Measurements from ENCODE around the gene CYP2C18.
"Not testable (repeated sequence)": the region's sequence is repeated elsewhere in the genome, so short reads cannot be mapped to it uniquely, and the experiment has no call there.

The CYP2C18 gene

DNA sequence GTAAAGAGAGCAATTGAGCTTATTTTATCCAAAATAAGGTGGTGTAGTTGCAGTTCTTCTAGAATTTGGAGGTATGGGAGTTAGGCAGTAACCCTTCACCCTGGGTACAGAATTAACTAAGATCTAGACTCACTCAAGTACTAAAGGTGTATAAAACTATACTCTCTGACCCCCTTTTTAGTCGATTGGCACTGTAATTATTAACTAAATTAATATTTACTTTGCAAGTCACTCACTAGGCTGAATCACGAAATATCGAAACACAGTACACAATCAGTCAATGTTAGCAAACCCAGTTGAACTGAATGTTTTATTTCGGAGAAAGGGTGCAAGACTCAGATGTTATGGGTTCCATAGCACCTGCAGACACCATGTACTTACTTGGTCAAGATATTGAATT, 64.3 kb downstream of the CYP2C18 start:
- DNase-seq: no peak

DNA sequence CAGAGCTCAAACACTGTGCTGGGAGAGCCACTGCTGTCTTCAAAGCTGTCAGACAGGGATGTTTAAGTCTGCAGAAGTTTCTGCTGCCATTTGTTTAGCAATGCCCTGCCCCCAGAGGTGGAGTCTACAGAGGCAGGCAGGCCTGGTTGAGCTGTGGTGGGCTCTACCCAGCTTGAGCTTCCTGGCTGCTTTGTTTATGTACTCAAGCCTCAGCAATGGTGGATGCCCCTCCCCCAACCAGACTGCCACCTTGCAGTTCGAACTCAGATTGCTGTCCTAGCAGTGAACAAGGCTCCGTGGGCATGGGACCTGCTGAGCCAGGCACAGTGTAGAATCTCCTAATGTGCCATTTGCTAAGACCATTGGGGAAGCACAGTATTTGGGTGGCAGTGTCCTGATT, 74.4 kb downstream of the CYP2C18 start:
- DNase-seq: no peak

DNA sequence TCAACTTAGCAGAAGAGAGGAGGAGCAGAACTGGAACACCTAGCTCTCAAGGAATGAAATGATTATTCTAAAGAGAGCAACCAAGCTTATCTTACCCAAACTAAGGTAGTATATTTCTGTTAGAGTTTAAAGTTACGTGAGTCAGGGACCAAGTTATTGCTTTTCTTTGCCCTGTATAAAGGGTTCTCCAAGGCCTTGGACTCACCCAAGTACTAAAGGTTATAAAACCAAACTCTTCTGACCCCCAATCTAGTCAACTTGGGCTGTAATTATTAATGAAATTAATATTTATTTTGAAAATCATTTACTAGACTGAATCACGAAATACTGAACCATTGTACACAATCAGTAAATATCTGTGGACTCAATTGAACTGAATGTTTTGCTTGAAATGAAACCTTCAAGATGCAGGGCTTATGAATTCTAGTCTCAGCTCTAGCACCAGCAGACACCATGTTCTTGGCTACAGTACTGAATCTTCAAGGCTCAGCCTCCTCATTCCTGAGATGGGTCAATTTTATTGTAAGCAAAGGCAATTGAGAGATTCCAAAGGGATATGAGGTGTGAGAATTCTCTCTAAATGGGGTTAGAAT, 77.2 kb downstream of the CYP2C18 start:
- DNase-seq: no peak

DNA sequence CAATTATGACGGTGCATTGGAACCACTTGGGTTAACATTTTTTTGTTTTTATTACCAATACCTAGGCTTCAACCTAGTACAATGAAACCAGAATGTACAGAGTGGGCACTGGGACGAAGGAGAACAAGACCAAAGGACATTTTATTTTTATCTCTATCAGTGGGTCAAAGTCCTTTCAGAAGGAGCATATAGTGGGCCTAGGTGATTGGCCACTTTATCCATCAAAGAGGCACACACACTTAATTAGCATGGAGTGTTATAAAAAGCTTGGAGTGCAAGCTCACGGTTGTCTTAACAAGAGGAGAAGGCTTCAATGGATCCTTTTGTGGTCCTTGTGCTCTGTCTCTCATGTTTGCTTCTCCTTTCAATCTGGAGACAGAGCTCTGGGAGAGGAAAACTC, 78.9 kb downstream of the CYP2C18 start, which contains the start of gene CYP2C19:
Gene CYP2C19, plus strand, starts transcription at position 289 of the 400 bp plus-strand sequence. Its CDS starts 25 bp downstream, at position 314.
- DNase-seq: no peak

DNA sequence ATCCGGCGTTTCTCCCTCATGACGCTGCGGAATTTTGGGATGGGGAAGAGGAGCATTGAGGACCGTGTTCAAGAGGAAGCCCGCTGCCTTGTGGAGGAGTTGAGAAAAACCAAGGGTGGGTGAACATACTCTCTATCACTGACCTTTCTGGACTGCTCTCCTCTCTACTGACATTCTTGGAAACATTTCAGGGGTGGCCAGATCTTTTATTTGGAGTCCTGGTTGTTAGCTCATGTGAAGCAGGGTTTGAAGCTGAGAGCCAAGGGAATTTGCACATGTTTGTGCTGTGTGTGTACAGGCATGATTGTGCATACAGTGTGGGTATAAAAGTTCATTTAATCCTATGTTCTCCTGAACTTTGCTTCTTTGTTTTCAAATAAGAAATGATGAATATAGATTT, 91.9 kb downstream of the CYP2C18 start:
- not testable (repeated sequence) for DNase-seq

DNA sequence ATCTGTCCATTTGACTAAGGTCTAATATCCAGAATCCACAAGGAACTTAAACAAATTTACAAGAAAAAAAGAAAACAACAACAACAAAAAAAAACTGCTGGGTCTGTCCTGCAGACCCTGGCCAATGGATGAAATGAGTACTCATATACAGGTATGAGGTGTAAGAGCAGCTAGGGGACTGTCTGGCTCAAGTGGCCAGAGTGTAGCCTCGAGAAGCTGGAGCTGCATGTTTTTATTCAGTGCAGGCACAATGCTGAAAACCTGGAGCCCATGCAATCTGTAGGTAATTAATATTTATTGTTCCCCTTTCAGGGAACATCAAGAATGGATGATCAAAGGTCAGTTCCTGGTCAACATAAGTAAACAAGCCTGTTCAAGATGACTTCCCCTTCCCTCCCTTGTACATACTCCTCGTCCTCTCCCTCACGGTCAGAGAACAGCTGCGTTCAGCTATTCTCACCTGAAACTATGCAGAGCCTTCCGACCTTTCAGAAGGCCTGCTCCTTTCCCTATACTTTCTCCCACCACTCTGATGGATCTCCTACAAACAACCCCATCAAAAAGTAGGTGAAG, 94.4 kb downstream of the CYP2C18 start:
- DNase-seq: no peak

DNA sequence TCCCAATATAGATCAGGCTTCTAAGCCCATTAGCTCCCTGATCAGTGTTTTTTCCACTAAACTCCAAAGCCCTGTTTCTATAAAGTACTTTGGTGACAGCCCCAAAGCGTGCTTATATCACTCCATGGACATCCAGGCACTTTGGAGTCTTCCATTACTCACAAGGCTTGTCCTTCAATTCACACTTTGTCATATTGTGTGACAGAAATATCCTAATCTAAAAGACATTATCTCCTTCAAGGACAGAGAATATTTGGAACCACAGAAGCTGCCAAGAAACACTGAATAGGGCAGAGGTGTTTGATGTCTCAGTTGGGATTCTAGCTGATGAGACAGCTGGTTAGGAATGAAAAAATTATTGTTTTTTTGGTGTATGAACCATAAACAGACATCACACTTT, 97.3 kb downstream of the CYP2C18 start:
- no peak for DNase-seq

DNA sequence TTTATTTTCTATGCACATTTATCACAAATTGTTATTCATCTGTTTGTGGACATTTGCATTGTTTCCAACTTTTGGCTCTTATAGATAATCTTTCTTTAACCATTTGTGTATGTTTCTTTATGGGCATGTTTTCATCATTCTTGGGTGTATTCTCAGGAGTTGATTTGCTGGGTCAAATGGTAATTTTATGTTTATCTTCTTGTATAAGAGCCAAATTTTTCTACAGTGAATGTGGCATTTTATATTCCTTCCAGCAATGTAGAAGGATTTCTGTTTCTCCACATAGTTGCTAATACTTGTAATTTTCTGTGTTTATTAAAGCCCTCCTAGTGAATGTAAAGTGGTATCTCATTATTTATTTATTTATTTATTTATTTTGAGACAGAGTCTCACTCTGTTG, 100.7 kb downstream of the CYP2C18 start:
- no peak for DNase-seq

DNA sequence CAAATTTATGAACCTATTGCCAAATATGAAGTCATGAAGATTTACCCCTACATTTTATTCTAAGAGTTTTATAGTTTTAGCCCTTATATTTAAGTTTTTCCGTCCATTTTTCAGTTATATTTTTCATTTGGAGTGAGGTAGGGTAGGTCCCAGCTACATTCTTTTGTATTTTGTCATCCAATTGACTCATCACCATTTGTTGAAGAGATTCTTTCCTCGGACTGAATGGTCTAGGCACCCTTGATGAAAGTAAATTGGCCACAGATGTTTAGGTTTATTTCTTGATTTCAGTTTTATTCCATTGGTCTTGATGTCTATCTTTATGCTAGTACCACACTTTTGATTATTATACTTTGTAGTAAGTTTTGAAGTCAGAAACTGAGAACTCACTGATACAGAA, 101.7 kb downstream of the CYP2C18 start:
- no peak for DNase-seq
